ENCODE results near the gene CORIN. TPM values are rescaled to one million over a fixed set of nuclear protein-coding genes. Genes with fewer than 3 reads are reported as not detected.

CORIN gene
- total and polyA plus RNA-seq, 2 of the 4 experiments (the other 2 are of a cell fraction), result 20.3 to 24.7 TPM

GRCh38 chr4:47659342-47659741, 178.5 kb downstream of the CORIN start:
- Histone ChIP-seq H2BK20ac (ENCODE audit: low read depth, low read length) (no peak overlapping the region), H2BK120ac (ENCODE audit: low read depth, low read length) (no peak overlapping the region), H2BK15ac (ENCODE audit: low read depth, low read length) (no peak overlapping the region), H3K14ac (replicated peaks; ENCODE audit: low read depth, low read length) (no peak overlapping the region), H4K8ac (ENCODE audit: low read depth in 2 of 2, low read length in 2 of 2) (no peak overlapping the region), H3K18ac (ENCODE audit: low read depth, low read length) (no peak overlapping the region), H2BK5ac (ENCODE audit: low read depth, low read length, poor library complexity, severe bottlenecking) (no peak overlapping the region), H3K9me1 (ENCODE audit: insufficient read depth, low read length) (no peaks in the 10 kb centered on the region), H3K4me1 (ENCODE audit: control insufficient read depth, insufficient read depth, low read length) (no peaks in the 10 kb centered on the region), H2AFZ (replicated peaks; ENCODE audit: low read length, poor library complexity) (no peak overlapping the region), H3K9ac (ENCODE audit: low read depth, low read length) (no peak overlapping the region), H3K27me3 (ENCODE audit: control insufficient read depth, insufficient read depth, low read length) (peaks cover 2% of the 10 kb centered on the region), H3K23ac (ENCODE audit: low read depth, low read length) (no peak overlapping the region), H3K4ac (ENCODE audit: low read depth, low read length) (no peak overlapping the region), H2AK5ac (ENCODE audit: low read depth, low read length) (no peak overlapping the region), H4K5ac (ENCODE audit: low read depth, low read length) (no peak overlapping the region), H3K36me3 (ENCODE audit: control insufficient read depth, insufficient read depth, low read length) (no peaks in the 10 kb centered on the region), H4K91ac (ENCODE audit: insufficient read depth, low read depth, low read length) (no peak overlapping the region), H2AK9ac (replicated peaks; ENCODE audit: low read depth, low read length, poor library complexity) (no peak overlapping the region), H3K79me1 (ENCODE audit: low read depth in 1 of 2, low read length in 2 of 2) (no peaks in the 10 kb centered on the region), H3K4me2 (ENCODE audit: low read depth, low read length) (no peak overlapping the region), H3K27ac (ENCODE audit: insufficient read depth, low read length) (no peak overlapping the region), H4K20me1 (ENCODE audit: insufficient read depth, low read length) (no peaks in the 10 kb centered on the region), H3K4me3 (ENCODE audit: insufficient read depth, low read depth, low read length) (no peak overlapping the region), H3K56ac (ENCODE audit: extremely low read depth, insufficient read depth, low read length) (no peak overlapping the region), H3K9me3 (ENCODE audit: control insufficient read depth, insufficient read depth, low read length) (0 out of 2 replicates have a peak, but pooled peaks cover 1% of the 10 kb centered on the region)
- CTCF ChIA-PET, result no interaction called here
- in situ Hi-C loops (cut with MboI; ENCODE audit: low sequenced_read_pairs) (no loop called here), dilution Hi-C loops (cut with HindIII; ENCODE audit: low sequenced_read_pairs, unreplicated experiment) (no loop called here), intact Hi-C loops (cut with micrococcal nuclease) (no loop called here)
- no TSS peak for BruUV-seq (replicated peaks)
- DNase-seq (no peak), ATAC-seq (ENCODE audit: low read depth) (no peak)
- no CpG with 5 or more reads among the region's 1 CpG for WGBS, 2 experiments (ENCODE audit: extremely low coverage in 2 of 2, insufficient read length in 1 of 2)
- no peak for TF ChIP-seq RFX5 (IDR thresholded peaks at IDR 0.05; ENCODE audit: low read depth, low read length)
- TF ChIP-seq MXI1 (IDR thresholded peaks at IDR 0.05; ENCODE audit: borderline replicate concordance, low read depth, low read length), result no peak
- no peak for TF ChIP-seq ELK1 (IDR thresholded peaks at IDR 0.05; ENCODE audit: borderline replicate concordance, low read depth, low read length)
- TF ChIP-seq USF2 (IDR thresholded peaks at IDR 0.05; ENCODE audit: low read depth, low read length), result no peak
- no peak for TF ChIP-seq FOS (IDR thresholded peaks at IDR 0.05; ENCODE audit: low read depth, low read length)
- TF ChIP-seq RAD21 (IDR thresholded peaks at IDR 0.05; ENCODE audit: low read length), result no peak
- TF ChIP-seq POLR2A (IDR thresholded peaks at IDR 0.05; ENCODE audit: low read depth, low read length), result no peak
- TF ChIP-seq CTCF (conservative IDR thresholded peaks at IDR 0.05; ENCODE audit: low read depth, low read length), result no peak
- no peak for TF ChIP-seq MAZ (IDR thresholded peaks at IDR 0.05; ENCODE audit: borderline replicate concordance, low read depth, low read length)
- POLR2A ChIA-PET (ENCODE audit: unreplicated experiment), result no interaction called here
